ENCODE measurements around the gene ADAMTS6.

- no peak for TF ChIP-seq CTCF (IDR thresholded peaks at IDR 0.05)
- no peak for TF ChIP-seq EP300 (IDR thresholded peaks at IDR 0.05)
- TF ChIP-seq POLR2A (IDR thresholded peaks at IDR 0.05): no peak
These were observed 296.9 kb downstream of the ADAMTS6 start for GRCh38 chr5:65184780-65185179.

Data from suprapubic skin (tissue), 3 donors.